NCI-H1048 (cell line): ENCODE results near the gene CAMSAP2.

Source experiments
- DNase-seq: peaks from one replicate; lab custom pipeline; 2025; lab: John Stamatoyannopoulos, UW

The CAMSAP2 gene

DNA sequence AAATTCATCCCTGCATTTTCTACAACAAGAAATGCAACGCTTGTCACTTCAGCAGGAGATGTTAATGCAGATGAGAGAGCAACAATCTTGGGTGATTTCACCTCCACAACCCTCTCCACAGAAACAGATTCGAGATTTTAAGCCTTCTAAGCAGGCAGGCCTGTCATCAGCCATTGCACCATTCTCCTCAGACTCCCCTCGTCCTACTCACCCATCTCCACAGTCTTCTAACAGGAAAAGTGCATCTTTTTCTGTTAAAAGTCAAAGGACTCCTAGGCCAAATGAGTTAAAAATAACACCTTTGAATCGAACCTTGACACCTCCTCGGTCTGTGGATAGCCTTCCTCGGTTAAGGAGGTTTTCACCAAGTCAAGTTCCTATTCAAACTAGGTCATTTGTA is 110.7 kb downstream of the CAMSAP2 start:
- no peak for DNase-seq

DNA sequence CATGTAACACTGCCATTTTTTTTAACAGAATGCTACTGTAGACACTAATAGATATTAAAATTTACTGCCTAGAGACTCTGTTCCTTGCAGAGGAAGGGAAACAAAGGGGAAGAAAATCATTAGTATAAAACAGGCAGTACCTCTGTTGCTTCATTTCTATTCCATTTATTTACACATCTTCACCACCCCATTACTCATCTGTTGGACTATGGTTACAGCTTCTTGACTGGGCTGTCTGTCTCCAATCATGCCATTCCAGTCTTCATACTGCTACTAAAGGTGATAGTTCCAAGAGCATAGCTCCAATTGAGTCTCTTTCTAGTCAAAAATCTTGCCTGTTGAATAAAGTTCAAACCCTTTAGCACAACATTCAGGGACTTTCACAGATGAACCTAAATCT is 111.9 kb downstream of the CAMSAP2 start:
- no peak for DNase-seq

DNA sequence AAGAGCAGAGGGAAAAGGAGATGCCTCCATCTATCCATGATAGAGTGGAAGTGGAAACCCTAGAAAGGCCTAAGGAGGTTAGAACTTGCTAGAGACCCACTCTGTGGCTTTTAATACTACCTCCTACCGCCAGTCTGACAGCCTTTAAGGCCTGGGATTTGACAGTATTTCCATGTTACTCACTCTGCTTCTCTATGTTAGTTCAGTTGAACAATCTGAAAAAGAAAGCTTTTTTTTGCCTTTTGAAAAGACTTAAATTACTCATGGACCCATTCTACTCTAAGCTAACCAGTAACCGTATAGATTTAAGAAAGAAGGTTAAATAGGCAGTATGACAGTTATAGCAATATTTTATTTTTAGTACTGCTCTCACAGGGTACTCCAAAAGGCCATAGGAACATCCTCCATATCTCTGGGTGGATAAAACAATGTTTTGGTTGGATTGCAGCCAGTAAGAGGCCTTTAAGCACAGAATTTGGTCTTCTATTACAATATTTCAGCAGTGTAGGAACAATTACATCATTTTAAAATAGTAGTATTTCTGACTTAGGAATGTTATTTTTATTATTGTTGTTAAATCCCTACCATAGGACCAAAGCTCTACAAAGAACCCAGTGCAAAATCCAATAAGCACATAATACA is 118.1 kb downstream of the CAMSAP2 start:
- no peak for DNase-seq

DNA sequence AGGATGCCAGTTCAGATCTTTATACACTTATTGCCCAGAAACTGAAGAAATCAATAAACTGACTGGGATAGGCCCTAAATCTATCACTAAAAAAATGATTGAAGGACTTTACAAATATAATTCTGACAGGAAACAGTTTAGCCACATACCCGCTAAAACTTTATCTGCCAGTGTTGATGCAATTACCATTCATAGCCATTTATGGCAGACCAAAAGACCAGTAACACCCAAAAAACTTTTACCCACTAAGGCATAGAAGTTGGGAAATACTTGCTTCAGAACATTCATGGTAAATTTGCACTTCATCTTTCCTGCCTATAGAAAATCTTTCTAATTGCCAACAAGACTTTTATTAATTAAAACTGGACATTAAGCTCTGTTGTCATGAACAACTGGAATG is 119.1 kb downstream of the CAMSAP2 start:
- no peak for DNase-seq

DNA sequence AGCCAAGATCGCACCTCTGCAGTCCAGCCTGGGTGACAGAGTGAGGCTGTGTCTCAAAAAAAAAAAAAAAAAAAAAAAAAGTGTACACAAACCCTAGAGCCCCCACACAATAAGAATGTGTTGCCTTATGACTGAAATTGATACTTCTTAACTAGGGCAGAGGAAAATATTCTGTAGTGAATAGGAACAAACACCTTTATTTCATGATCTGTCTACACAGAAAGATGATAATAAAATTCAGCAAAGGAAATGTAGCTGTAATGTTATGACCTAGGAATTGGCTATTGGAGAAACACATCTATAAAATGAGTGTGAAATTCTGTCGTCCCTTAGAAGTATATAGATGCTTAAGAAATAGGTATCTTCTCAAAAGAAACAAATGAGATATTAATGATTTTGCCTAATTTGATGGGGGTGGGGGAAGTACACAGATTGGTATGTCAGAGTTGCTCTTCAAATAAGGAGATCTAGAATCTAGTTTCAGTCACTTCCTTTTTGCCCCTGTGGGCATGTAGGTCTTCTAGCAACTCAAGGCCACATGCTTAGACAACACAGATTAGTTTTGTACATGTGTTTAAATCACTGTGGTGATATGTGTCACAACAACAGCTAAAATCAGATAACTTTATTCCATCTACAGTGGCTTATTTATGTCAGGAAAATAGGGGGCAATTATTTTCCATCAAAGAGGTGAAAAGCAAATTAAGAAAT is 123.4 kb downstream of the CAMSAP2 start:
- no peak for DNase-seq

DNA sequence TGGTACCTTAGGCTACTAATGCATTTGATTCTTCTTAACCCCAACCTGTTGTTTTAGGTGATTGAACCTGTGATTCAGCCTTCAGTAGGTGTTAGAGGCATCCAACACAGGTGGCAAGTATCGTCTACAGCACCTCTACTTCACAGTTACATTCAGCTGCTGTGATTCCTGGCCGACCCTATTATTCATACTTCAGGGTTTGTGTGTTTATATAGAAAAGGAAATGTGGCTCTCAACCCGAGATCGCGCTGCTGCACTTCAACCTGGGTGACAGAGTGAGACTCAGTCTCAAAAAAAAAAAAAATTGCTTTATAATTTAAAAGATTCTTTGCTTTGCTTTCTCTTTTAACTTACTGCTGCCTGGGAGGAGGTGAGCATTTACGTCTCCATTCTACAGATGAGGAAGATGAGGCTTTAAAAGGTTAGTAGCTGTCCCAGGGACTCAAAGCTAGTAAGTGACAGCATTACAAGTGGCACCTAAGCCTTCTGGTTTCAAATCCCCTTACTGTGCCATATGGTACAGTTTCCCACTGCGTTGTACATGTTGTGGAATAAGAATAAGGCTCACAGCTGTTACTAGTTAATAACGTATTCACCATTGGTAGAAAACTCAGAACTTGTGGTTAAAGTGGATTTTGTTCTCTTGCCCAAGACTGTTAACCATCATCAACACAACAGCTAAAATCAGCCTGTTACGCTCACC is 124.2 kb downstream of the CAMSAP2 start:
- no peak for DNase-seq

DNA sequence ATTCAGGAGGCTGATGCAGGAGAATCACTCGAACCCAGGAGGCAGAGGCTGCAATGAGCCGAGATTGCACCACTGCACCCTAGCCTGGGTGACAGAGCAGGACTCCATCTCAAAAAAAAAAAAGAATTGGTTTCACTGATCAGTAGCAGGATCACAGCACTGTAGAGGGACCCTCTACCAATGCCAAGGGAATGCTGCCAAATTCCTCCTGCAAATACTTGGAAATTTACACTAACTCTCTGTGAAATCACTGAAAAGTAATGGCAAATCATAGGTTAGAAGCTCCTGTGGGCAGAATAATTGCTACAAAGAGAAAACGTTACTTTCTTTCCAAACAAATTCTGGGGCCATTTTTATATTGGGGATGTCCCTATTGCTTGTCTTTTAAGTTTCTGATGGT is 127.4 kb downstream of the CAMSAP2 start:
- no peak for DNase-seq

DNA sequence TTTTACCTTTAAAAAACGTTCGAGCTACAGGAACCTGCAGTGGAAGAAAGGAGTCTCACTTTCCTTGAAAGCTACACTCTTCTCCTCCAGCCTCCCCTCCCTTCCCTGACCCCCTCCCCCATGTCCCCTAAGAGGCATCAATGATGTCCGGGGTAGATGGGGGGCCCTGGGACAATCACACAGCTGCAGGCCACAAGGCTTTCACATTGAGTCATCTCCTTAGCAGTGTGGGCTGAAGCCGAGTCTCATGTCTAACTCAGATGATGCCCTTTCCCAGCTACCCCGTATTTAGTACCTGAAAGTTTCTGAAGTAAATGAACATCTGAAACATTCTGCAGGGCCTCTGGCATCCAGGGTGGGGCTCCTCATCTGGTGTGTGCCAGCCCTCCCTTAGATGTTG is 127.8 kb downstream of the CAMSAP2 start:
- no peak for DNase-seq

DNA sequence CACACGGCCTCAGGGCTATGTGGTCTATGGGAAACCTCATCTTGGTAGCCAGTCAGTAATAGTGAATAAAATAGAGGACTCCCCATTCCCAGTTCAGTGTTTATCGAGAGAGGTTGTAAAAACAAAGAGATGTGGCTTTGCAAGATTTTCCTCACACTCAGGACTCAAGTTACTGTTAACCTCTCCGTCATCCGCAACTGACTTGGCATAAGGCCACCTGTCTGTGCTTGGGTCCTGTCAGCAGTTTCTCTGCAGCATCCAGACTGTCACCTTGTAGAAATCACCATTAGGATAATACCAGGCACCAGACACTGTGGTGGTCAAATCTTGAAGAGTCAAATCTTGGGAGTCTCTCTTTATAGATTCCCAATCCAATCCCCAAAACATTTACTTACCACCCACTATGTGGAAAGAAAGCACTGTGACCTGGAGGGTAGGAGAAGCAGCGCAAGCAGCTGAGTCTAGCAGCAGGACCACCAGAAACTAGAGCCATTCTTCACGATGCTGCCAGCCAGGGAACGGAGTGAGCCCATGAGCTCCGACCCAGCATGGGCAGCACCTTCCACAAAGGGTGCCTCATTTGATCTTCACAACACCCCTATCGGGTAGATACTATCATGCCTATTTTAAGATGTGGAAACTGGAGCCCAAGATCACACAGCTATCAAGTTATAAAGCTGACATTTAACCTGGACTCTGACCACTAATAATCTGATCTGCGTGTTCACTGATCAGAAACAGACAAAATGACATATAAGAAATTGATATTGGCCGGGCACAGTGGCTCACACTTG is 128.5 kb downstream of the CAMSAP2 start:
- no peak for DNase-seq

DNA sequence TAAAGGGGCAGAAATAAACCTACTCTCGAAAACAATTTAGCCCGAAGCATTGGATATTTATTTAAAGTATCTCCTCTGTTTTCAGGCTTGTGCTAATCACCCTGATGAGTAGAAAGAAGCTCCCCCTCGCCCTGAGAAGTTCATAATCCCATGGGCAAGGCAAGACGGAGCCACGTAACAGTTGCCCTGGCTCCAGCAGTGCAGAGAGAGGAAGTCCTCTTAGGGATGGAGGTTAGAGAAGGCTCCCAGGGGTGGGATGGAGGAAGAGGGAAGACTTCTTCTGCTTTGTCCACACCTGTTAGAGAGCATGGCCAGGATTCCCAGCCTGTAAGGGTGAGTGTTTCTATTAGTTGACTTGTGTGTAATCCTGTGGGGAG is 130.7 kb downstream of the CAMSAP2 start:
- DNase-seq: no peak

DNA sequence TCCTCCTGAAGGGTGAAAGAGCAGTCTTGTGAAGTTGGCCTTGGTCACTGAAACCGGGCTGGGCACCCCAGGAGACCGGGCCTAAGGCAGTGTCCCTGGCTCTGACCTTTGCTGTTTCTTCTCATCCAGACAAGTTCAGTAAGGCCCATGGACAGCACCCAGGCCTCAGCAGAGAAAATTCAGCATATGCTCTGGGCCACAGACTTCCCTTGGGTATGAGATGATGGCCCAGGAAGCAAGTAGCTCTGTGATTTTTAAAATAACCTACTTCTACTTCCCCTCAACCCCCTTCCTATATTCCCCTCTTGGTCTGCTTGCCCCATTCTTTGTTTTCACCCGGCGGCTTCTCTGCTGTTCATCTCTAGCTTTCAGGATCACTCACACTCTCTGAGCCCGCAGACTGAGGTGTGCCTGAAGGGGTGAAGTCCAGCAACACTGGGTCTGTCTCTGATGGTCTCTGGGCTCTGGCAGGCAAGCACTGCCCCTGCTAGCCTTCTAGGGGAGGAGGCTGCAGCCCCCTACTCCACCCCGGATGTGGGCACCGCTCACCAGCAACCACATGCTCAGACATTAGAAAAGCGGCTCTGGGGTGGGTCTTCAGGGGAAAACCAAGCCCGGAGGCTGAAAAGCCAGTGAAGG is 131.2 kb downstream of the CAMSAP2 start:
- DNase-seq: no peak

DNA sequence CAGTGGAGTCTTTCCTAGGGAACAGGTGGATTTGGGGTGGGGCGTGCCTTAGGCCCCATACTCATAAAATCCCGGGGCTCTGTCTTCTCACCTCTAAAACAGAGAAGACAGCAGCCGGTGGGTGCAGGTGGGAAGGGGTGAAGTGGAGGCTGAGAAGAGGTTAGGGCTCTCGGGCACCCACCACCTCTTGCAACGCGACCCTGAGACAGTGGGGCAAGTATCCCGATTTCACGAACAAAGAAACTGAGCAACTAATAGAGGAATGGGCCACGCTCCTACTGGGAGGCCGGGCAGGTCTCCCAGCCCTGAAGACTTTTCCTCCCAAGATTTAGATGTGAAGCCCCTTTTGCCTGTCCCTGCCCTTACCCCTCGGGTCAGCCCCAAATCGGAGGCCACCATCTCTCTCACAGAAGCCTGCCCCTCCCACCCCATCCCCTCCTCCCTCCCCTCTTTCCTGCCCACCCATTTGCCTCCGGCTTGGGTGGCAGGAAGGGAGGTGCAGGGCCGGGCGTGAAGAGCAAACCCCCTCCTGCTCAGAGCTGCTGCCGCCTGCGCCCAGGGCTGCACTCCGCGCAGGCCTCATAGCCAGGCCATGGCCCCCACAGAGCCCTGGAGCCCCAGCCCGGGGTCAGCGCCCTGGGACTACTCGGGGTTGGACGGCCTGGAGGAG is 133.9 kb downstream of the CAMSAP2 start, which contains the start of gene GPR25:
Gene GPR25, plus strand, starts transcription at position 536 of the 670 bp plus-strand sequence. Its CDS starts 57 bp downstream, at position 593.
- no peak for DNase-seq

DNA sequence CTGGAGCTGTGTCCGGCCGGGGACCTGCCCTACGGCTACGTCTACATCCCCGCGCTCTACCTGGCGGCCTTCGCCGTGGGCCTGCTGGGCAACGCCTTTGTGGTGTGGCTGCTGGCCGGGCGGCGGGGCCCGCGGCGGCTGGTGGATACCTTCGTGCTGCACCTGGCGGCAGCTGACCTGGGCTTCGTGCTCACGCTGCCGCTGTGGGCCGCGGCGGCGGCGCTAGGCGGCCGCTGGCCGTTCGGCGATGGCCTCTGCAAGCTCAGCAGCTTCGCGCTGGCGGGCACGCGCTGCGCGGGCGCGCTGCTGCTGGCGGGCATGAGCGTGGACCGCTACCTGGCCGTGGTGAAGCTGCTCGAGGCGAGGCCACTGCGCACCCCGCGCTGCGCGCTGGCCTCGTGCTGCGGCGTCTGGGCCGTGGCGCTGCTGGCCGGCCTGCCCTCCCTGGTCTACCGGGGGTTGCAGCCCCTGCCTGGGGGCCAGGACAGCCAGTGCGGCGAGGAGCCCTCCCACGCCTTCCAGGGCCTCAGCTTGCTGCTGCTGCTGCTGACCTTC is 134.5 kb downstream of the CAMSAP2 start:
- DNase-seq: no peak

DNA sequence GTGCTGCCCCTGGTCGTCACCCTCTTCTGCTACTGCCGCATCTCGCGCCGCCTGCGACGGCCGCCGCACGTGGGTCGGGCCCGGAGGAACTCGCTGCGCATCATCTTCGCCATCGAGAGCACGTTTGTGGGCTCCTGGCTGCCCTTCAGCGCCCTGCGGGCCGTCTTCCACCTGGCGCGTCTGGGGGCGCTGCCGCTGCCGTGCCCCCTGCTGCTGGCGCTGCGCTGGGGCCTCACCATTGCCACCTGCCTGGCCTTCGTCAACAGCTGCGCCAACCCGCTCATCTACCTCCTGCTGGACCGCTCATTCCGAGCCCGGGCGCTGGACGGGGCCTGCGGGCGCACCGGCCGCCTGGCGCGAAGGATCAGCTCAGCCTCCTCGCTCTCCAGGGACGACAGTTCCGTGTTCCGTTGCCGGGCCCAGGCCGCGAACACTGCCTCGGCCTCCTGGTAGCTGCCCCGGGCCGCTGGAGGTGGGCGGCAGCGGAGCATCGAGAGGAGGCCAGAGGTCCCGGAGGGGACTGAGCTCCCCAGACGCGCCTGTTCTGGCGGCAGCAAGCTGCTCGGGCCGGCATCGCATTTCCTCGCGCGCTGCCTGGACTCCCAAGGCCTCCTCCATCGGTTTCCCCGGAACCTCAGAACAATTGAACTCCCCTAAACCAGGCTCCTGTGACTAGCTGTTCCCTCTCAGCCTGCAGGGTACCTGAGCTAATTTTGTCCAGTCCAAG is 135.1 kb downstream of the CAMSAP2 start:
- DNase-seq: no peak

DNA sequence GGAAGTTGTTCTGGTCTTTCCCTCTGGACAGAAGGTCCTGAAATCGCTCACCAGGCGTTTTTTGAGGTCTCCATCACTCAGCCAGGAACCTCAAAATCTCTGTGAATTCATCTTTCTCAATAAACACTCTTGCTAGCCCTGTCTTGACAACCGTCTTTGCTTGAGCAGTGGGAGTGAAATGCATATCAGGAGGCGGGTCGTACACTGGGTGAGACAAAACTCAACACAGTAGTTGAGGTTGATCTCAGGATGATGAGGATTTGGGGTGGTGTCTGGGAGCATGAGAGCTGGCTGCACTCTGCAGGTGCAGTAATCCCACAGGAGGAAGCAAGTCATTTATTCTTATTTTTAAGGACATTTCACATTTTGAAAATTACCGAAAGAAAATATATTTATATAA is 136.0 kb downstream of the CAMSAP2 start:
- no peak for DNase-seq

DNA sequence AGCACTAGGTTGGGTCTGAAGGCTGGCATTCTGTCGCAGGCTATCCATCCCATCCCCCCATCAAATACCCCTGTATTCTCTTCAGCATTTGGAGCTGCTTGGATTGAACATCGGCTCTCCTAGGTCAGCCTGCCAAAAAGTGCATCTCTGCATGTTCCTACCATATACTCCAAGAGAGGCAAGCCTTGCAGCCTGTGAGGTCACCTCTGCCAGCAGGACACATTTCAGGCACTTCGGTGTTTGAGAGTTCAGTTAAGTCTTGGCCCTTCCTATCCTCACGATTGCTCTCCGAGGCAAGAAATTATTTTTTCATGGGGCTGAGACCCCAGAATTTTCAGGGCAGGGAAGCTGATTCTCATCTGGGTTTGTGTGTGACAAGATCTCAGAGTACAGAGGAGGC is 136.7 kb downstream of the CAMSAP2 start:
- DNase-seq: no peak

DNA sequence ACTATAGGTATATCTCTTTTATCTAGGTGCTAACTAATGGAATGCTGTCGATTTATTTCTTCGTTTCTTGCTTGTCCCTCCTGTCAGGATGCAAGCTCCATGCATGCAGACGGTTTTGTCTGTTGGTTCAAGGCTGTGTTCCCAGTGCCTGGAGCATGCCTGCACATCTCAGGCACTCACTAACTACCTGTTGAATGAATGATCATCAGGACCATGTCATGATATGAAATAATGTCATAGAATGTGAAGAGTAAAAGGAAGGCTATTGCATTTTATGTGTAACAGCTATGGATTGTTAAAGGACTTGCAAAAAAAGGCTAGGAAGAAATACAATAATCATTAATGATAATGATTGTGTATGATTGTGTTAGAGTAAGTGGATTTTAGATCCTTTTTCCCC is 138.3 kb downstream of the CAMSAP2 start:
- DNase-seq: no peak

DNA sequence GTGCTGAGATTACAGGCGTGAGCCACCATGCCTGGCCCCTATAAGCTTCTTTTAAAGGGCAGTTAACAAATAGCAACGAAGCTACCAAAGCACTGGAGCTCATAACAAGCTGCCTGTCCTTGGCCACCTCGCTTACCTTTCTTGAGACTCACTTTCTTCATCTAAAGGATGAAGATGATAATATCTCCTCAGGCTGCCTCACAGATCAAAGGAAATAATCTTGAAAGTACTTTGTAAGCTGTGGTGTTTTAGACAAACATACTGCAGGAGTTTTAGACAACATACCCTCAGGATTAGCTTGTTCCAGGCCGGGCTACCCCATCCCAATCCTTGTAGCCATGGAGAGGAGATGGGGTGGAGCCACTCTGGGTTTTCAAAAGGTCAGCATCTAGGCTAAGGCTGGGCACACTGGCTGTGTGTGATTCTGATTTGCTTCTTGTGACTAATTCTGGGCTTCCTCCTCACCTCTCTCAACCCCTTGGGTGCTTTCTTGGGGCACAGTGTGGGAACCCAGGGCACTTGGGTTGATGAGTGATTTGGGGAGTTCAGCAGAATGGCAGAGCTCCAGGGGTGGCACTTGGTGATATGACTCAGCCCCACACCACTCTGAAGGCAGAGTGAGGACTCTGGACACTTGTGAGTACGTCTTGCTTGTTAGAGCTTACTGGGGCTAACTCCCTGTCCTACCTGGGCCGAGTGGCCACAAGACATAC is 139.3 kb downstream of the CAMSAP2 start:
- no peak for DNase-seq

DNA sequence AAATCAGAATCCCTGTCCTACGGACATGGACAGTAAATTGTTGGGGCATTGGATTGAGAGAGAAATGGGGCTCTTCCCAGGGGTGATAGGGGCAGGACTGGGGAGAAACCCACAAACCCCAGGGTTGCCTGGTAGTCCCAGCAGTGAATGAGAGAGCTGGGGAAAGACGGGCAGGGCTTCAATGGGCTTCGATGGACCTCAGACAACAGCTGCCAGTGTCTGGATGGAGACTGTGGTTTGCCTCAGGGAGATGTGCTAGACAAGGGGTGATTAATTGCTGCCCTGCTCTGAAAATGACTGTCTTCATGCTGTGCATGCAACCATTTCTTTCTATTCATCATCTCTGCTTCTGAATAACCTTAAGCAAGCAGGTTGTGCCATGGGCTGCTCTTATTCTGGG is 141.5 kb downstream of the CAMSAP2 start:
- no peak for DNase-seq

DNA sequence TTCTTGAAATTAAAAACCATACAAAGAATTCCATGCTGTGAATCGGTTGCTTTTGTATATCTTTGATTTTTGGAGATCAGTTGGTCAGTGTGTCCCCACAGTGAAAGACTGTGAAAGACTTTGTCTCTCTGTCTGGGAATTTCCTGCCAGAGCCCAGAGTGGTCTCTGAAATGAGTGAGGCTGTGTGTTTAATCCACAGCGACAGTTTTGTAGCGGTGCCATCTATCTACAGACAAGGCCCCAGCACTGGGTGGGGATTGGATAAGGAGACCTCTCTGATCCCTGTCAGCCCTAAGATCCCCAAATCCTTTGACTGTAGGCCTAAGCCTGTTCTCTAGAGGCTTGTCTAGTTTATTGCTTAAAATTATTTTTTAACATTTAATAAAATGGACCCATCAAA is 144.4 kb downstream of the CAMSAP2 start:
- no peak for DNase-seq
